Raji (cell line): ENCODE data around the gene POLA1.

Experiments used
- POLR2A ChIP-seq: IDR thresholded peaks from 2 replicates; pipeline ENCODE4 v1.6.1; 2011; ENCODE audit warnings: low read depth, low read length, control low read depth; ENCODE audit not compliant: insufficient read depth

POLA1 gene

GRCh38 chrX:25012793-25013631, 319.3 kb downstream of the POLA1 start:
- no peak for TF ChIP-seq POLR2A

DNA sequence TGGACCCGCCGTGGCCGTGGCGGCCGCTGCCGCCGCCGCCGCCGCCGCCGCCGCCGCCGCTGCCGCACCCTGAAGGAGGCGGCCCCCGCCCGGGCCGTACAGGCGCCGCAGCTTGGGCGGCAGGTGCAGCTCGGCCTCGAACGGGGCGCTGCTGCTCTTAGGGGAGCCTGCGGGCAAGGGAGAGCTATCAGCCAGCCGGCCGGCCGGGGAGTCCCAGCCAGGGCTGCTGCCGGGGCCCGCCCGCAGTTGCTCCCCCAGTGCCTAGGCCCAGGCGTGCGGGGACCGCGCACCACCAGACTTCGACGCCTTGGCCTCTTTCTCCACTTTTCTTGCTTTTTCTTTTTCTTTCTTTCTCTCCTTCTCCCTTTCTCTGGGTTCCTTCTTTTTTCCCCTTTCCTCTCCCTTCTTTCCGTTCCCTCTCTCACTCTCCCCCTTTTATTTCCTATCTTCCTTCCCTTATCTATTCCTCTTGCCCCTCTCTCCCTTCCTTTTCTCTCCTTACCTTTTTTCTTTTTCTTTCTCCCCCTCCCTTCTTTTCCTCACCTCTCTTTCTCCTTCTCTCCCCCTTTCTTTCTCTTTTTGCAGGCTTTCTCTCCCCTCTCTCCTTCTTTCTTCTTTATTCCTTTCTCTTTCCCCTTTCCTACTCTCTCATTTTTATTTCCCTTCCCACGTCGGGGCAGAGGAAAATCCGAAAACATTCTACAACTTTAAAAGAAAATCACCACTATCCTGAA, 320.1 kb downstream of the POLA1 start:
- TF ChIP-seq POLR2A = no peak

- no peak for TF ChIP-seq POLR2A
These were observed 320.7 kb downstream of the POLA1 start for GRCh38 chrX:25014366-25014838.

- no peak for TF ChIP-seq POLR2A
These were observed 322.0 kb downstream of the POLA1 start, which contains the start of gene ARX for GRCh38 chrX:25015486-25016360. TSS of gene ARX (minus strand) at chrX:25015965. CDS start at chrX:25015737, 228 bp downstream.

DNA sequence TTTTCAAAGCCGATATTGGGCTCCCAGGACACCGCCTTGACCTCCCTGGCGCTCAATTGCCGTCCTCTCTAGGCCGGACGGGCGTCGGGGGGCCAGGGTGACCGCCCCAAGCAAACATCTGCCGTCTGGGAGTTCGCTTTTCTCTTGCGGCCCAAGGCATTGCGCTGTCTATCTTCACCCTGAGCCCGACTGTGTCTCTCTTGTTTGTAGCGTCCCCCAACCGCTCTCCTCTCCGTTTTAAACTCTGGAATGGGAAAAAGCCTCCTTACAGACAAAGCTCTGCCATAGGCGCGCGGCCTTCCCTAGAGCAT, 322.6 kb downstream of the POLA1 start:
- TF ChIP-seq POLR2A = no peak

GRCh38 chrX:25016938-25017598, 323.4 kb downstream of the POLA1 start:
- TF ChIP-seq POLR2A = no peak

- TF ChIP-seq POLR2A = no peak
These were observed 324.0 kb downstream of the POLA1 start for GRCh38 chrX:25017667-25018247.

GRCh38 chrX:25018682-25019081, 325.0 kb downstream of the POLA1 start:
- TF ChIP-seq POLR2A = no peak

DNA sequence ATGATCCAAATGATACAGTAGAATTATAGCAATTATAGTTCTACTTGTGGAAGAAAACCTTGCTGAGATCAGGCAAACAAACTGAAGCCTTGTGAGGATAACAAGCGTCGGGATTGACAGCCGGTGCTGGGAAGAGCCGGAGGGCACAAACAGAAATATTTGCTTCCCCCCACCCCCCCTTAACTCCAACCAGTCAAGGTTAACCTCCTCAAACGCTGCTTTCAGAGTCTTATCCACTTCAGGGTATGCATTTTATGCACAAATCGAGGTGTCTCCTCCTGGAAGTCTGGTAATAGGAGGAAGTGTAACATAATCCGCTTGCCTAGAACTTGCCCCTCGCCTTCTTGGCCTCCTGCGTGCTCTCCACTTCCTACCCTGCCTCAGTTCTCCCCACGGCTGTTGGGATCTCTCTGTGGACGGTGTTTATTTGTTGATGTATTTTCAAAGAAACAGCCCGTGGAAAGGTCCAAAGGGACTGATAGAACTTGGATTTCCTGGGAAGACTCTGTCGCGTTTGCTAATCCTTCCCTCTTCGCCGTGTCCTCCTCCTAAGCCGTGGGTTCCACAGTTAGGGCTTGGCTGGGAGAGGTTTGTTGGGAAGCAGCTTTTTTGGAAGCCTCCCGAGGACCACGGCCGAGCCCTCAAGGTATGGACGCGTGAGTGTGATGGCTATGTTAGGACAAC, 326.1 kb downstream of the POLA1 start:
- no peak for TF ChIP-seq POLR2A

GRCh38 chrX:25020391-25020904, 326.7 kb downstream of the POLA1 start:
- no peak for TF ChIP-seq POLR2A

GRCh38 chrX:25020905-25021449, 327.3 kb downstream of the POLA1 start:
- no peak for TF ChIP-seq POLR2A

DNA sequence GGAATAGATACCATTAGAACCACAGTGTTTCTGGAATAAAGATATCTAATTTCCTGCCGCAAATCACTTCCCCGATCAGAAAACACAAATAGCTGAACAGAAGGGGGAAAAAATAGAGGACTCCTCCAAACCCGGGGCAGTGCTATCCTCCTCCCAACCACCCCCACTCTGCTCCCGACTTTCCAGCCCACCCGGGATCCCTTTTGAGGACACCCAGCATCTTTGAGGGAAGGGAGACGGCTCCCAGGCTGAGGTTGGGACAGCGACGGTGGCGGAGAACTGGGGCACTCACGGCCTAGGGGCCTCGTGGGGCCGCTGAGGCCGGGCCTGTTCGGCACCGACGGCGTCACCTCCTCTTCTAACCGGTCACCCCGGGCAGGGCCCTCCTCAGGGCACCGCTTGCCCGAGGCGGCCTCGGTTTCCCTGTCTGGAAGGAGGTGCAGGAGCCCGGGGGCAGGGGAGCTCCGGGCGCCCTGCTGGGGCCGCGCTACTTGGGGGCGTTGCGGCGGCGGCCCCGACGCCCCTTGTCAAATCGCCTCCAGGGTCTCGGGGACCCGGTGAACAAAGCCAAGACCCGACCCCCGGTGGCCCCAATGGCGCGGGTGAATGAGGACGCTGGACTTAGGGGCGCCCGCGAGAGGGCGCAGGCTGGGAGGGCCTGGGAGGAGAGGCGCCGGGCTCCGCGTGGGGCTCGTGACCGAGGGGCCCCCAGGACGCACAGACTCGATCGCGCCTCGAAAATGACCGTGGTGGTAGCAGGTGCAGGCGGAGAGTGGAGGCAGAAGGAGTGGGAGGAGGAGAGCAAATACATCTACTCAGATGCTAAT, 329.0 kb downstream of the POLA1 start:
- no peak for TF ChIP-seq POLR2A

DNA sequence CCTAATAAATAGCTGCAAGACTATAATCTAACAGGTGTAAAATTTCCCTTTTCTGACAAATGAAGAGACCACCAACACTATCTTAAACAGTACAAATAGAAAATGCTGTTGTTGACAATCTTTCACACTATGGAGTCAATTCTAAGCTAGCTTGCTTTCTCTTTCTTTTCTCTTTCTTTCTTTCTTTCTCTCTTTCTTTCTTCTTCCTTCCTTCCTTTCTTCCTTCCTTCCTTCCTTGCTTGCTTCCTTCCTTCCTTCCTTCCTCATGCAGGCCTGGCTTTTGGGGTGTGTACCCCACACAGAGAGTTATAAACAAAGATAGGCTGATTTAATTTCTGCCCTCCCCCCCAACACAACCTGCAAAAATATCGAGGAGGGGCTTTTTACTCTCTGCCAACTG, 330.2 kb downstream of the POLA1 start:
- TF ChIP-seq POLR2A = no peak

GRCh38 chrX:25025615-25026014, 331.9 kb downstream of the POLA1 start:
- TF ChIP-seq POLR2A = no peak
